GM21529 (cell line): ENCODE measurements around the gene CABP4.
A peak's percentile ranks its signal among the peaks of the same experiment; 100 is the strongest.

Source experiments
- ATAC-seq: cut with Tn5 transposase; IDR thresholded peaks from one replicate; pipeline ENCODE4 v1.9.1; 2021; ENCODE audit not compliant: unreplicated experiment

The CABP4 gene

DNA sequence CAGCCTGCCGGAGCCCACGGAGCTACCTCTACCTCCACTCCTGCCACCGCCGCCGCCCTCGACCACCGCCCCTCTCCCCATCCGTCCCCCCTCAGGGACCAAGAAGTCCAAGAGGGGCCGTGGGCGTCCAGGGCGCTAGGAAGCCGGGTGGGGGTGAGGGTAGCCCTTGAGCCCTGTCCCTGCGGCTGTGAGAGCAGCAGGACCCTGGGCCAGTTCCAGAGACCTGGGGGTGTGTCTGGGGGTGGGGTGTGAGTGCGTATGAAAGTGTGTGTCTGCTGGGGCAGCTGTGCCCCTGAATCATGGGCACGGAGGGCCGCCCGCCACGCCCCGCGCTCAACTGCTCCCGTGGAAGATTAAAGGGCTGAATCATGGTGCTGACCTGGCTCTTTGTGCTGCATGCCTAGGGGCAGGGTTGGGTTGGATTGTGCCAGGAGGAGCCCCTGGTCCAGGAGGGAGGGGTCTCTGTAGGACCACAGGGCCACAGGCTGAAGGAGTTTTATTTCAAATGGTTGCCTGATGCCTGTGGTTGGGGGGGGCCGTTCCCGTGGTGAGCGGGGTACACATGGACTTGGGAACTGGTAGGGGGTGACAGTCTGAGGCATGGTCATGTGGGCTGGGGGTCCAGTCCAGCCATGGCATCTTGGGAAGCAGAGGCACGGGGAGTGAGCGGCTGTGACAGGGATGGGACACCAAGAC lies 20.0 kb upstream of the CABP4 start:
- no peak for ATAC-seq

DNA sequence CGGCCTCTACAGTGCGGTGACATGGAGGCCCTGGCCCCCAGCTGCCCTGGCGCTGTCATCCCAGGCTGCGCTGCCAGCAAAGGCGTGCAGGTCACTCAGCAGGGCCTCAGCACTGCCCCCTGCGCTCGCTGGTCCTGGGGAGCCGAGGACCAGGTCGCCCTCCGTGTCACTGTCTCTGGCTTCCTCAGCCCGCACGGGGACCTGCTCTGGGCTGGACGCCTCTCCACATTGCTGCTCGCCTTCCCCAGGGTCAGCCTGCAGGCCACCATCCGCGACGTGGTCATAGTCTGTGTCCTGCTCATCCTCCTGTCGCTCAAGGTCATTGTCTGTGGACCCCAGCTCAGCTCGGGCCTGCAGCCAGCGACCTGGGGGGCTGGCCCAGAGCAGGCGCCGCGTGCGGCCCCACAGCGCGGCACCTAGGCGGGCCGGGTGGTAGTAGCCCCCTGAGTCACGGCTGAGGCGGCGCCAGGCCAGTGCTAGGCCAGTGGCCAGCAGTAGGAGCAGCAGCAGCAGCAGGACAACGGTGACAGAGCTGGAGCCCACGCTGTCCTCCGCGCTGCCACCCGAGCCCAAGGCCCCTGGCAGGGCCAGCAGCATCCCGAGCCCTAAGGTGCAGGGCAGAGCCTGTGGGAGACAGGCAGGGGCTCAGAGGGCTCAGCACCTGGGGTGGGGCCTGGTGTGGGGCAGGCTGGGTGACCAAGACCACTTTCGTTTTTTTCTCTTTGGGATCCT lies 19.3 kb upstream of the CABP4 start:
- ATAC-seq = no peak

DNA sequence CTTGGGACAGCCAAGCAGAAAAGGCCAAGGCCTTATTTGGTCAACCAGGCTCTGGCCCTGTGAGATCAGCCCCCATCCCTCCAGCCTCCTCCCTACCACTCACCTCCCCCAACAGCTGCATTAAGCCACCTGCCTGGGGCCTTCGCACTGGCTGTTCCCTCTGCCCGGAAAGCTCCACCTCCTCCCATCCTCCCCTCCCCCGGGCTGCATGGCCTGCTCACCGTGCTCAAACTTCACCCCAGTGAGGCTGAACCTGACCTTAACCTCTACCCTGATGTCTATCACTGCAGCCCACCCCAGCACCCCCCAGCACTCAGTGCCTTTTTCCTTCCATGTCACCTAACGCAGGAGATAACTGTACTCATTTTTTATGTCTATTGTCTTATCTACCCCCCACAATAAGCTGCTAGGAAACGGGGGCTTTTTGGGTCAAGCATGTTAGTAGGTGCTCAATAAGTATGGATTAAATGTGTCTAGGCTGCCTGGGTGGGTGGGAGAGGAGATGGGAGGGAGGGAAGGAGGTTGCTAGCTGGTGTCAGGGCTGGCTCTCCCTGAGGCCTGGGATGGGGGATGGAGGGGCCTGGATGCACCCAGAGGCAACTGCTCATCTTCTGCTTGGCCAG lies 18.6 kb upstream of the CABP4 start:
- ATAC-seq = peak; percentile 34

DNA sequence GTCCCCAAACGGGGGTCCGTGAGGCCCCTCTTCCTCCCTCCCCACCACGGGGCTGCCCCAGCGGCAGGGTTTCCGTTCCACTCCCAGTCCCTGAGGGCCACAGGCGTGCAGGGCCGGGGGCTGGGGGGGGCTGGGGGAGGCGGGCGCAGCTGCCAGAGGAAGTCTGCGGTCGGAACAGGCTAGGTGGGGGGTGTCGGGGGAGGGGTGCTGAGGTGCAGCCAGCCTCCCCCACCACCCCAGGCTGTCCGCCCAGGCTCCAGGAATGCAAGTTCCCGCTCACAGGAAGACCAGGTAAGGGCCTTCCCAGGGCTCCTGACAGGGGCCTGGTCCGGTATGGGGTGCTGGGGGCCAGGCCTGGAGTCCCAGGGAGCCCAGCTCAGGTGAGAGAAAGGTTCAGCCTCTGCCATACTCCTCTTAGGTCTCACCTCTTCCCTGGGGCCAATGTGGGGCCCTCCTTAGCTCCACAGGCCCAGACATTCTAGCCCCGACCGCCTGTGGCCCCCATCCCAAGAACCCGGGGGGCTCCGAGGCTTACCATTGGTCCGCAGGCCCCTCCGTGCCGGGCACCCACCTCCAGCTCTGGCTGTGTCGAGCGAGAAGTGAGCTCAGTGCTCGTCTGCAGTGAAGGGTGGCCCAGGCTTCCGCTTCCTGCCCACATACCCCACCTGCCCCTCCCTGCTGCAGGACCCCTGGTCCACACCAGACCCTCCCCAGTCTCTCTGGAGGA lies 17.9 kb upstream of the CABP4 start, which contains the start of gene PTPRCAP:
Gene PTPRCAP (minus strand): TSS at position 601 of the 727 bp plus-strand sequence. CDS start 63 bp downstream, at position 538.
- peak; percentile 28 for ATAC-seq

DNA sequence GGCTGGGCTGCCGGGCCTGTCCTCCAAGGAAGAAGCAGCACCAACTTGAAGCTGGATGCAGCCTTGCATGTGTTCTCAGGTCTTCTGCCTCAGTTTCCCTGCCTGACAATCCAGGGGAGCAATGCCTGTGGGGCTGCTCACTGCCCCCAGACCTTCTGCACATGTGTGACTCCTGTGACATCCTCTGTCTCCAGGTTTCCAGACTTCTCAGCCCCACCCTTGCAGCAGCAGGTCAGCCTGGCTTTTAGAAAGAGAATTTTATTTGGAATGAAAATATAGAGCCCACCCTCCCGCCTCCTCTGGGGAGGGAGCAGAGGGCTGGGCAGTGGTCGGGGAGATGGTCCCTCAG lies 17.4 kb upstream of the CABP4 start:
- ATAC-seq = no peak

DNA sequence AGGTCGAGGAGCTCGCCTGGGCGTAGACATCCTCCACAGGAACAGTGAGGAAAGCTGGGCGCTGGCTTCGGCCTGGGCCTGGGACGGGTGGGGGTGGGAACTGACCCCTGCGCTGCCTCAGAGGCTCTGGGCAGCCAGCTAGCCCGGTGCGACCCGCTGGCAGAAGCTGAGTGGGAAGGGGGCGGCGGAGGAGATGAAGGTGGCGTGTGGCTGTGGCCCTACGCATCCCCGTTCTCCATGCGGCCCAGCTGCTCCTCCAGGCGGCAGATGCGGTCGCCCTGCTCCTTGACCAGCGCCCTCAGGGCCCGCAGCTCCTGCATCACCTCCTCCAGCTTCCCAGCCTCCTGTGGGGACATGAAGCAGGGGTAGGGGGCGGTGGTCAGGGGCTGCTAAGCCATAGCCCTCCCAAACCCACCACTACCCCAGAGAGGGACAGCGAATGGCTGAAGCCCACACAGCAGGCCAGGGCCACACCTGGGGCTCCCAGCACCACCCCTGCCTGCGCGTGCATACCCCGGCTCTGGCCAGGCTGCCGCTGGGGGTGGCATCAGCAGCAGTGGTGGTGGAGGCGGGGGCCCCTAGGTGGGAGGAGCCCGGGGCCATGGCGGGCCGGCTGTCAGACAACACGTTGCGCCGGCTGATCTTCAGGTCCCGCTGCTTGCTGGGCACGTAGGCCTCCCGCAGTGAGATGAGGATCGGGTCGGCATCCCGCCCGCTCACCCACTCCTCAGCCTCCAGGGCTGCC lies 16.8 kb upstream of the CABP4 start:
- ATAC-seq = peak; percentile 27

DNA sequence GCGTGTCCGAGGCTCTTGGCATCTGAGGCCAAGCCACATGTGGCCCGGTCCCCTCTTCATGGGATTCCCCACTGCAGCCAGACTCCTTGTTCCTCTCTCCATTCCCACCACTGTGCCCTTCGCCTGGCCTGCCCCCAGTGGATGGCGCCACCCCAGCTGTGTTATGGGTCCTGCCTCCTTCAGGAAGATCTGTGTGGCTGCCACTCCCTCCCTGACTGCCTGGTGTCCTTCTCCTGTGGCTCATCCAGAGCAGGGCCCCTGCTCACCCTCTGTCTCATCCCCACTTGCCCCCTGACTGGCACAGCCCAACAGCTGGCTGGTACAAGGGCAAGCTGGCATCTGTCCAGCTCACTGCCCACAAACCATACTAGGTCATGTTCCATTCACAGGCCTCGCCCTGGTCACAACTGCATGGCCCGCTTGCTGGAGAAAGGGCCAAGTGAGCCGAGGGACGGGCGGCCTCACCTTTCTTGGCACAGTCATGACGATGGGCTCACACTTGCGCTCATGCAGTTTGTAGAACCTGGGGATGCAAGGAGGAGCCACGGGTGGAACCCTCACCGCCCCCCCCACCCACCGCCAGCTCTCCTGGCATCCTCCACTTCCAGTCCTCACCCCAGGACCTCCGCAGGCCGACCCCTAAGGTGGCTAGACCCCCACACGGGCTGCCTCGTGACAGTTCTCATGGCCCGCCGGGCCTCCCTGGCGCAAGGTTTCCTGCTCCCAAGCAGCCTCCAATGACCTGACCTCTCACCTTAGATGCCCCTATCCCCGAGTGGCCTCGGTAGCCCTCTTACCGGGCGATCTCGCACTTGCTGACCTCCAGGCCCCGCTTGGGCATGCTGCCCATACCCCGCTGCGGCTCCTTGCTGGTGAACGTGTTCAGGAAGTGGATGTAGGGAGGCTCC lies 15.6 kb upstream of the CABP4 start:
- no peak for ATAC-seq

DNA sequence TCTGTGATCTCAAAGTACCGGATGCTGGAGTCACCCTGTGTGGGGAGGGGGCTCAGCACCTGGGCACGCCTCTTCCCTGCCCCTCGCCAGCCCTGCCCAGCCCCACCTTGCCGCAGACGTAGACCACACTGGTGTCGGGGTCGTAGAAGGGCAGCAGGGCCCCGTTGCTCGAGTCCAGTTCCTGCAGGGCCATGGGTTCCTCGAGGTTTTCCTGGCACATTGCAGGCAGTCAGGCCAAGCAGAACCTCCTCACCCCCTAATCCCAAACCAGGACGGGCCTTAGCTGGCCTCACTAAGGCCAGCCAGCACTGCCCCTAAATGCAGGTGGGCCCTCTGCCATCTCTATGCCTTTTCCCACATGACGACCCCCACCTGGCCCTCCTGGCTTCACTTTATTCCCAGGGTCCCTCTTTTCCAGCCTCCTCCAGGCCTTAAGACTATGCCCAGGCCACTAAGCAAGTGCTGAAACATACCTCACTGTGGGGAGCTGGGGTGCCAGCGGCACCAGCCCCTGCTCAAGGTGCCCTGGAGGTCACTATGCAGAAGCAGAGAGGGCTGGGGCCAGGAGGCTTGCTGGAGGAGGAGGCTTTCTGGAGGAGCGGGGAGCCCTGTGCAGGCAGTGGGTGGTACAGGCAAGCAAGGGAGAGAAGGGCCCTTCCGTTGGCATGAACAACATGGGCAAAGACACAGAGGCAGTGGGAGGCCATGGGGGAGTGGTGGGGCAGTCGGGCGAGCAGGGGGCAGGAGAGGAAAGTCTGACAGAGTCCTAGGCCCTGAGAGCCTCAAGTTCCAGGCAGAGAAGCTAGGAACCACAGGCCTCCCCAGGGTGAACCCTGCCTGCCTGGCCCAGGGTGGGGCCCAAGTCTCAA lies 14.7 kb upstream of the CABP4 start:
- no peak for ATAC-seq

DNA sequence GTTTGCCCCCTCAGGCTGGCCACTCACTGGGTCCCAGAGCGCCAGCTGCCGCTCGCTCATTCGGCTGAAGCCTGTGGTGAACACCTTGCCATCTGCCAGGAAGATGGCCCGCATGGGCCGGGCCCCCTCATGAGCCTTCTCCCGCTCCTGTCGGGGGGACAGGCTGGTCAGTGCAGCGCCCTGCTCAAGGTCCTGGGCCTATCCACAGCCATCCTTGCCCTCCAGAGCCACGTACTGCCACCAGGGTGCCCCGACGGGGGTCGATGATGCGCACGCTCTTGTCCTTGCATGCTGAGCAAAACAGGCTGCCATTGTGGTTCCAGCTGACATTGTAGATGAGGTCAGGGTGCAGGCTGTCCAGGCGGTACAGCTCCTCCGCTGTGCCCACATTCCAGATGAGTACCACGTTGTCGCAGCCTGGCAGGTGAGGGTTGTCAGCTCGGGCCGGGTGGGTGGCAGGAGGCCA lies 14.0 kb upstream of the CABP4 start:
- no peak for ATAC-seq

DNA sequence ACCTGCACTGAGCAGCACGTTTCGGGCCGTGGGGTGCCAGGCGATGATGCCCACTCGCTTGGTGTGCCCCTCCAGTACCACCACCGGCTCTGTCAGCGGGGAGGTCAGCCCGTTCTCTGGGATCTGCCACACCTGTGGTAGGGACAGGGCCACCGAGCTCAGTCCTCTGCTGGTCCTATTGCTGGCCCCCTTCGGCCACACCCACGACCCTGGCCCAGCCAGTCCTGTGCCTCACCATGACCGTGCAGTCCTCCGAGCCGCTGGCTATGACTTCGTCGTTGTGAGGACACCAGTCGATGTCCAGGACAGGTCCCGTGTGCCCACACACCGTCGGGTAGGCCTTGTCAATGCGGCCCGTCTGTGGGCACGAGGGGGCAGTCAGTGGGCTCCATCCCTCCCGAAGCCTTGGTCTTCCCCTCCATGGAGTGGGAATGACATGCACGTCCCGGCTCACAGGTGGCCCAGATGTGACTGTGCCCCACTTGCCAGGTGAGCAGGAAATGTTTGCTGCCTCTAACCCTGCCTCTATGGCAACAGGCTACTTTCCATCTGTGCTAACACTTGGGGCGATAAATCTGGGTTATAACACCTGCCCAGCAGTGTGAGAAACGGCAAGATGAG lies 13.3 kb upstream of the CABP4 start:
- no peak for ATAC-seq

DNA sequence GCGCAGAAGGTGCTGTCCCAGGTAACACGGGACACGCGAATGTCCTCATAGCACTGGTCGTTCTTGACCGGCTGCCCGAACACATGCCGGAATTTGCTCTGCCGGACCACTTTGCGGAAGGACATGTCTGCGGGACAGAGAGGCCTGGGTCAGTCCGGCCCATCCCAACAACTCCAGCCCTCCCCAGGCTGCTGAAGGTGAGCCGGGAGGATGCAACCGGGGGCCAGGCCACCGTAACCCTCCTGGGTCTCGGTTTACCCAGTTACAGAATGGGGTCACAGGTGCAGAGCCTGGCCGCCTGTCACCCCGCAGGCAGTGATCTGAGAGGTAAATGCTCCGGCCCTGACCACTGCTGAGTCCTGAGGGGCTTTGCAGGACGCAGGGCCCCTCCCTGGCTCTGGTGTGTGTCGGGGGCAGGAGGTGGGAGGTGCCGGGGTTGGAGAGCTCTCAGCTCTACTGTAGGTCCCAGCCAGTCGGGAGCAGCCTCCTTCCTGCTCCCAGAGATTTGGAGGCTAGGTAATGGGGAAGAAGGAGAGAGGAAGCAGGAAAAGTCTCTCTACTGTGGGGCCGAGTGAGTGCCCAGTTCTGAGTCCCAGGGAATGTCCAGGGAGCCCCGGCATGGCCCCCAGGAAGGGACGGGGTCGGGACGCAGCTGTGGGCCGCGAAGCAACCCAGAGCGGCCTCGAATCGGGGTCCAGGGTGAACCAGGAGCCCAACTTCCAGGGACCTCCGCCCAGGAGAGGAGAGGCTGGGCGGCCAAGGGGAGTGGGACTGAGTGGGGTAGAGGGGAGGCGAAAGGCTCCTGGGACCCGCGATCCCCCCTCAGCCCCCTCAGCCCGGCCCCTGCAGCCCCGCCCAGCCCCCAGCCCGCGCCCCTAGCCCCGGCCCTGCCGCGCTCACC lies 12.4 kb upstream of the CABP4 start:
- no peak for ATAC-seq

DNA sequence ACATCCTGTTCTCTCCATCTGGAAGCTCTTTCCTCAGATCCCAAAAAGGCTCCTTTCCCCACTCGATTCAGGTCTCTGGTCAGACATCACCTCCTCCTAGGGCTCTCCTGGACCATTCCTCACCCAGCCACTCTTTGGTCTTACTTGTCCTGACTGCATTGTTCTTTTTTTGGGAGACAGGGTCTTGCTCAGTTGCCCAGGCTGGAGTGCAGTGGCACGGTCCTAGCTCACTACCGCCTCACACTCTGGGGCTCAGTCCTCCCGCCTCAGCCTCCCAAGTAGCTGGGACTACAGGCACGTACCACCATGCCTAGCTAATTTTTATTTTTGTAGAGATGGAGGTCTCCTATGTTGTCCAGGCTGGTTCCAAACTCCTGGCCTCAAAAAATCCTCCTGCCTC lies 9.6 kb upstream of the CABP4 start:
- ATAC-seq = no peak

DNA sequence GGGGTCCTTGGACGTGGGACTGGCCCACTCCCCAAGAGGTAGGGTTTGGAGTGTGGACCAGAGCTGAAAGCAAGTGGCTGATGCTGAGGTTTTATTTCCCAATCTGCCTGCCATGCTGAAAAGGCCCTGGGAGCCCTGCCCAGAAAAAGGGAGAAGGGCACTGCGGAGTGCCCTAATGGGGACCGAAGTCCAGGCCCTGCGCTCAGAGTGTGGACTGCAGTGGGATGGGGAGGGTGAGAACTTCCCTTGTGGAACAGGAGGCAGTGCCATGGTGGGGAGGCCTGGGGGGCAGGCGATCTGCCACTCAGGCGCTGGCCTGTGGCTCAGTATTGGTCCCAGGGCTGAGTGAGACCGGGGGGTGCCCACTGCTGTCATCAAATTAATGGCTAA lies 6.9 kb upstream of the CABP4 start:
- no peak for ATAC-seq

DNA sequence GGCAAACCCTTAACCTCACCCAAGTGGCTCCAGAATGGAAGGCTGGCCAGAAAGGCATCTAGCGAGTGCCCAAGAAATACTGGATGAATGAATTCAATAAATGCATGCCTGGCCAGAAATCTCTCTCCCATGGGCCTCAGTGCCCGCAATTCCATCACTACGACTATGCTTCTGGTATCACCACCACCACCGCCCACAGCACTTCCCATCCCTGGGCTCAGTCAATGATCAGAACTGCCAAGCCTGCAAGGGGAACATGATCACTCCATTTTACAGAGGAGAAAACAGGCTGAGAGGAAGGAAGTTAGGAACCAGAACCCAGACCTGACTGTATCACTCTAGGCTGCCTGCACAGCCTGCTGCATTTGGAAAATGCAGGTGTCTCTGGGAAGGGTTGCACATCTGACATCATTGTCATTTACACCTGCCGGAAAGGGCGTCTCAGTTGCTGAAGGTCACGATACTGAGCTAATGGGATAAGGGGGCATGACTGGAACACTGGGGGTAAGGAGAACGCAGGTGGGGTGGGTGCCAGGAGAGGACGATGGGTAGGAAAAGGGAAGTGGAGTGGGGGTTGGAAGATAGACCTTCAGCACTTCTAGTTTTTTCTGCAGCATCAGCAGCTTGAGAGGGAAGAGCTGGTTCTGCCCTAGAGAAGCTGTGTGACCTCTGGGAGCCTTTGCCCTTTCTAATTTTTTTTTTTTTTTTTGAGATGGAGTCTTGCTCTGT lies 5.9 kb upstream of the CABP4 start:
- ATAC-seq = no peak

DNA sequence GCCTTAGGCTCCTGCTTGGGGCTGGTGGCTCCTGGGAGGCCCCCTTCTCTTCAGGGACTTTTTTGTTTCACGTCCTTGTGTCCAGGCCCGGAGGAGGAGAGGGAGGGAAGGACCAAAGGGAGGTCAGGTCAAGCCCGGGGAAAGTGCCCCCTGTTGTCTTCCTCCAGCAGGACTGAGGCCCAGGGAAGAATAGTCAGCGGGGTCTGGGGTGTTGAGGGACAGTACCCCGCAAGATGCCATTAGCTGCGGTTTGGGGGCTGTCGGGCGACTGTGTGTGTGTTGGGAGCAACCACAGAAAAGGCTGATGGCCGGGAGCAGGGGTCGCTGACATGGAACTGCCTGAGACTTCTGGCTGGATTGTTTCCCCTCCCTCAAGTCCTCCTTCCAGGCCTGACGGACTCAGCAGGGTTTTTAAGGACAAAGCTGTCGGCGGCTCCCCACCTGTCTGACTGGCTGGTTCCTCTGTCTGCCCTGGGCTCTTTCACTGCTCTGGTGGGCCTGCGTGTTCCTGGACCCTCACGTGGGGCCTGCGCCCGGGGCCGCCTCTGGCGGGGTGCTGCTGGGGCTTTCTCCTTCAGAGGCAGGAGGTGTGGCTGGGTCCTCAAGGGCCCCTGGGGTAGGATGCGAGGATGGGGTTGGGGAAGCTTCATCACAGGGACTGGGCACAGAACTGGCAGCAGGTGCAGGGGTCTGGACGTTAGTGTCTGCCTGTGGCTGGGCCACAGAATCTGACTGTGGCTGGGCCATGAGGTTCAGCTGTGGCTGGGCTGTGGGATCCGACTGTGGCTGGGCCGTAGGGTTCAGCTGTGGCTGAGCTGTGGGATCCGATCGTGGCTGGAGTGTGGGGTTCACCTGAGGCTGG lies 4.1 kb upstream of the CABP4 start:
- ATAC-seq = no peak

DNA sequence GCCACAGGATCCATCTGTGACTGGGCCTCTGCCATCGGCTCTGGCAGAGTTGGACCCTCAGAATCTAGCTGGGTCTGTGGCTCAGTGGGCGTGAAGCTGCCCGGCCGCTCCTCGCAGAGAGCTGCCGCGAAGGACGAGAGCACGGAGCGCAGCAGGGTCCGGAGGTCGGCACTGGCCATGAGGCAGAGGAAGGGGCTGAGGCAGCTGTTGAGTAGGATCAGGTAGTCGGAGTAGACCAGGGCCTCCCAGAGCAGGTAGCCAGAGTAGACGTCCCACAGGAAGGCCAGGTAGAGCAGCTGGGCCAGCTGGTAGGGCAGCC lies 3.5 kb upstream of the CABP4 start:
- ATAC-seq = no peak
